ACHN (cell line): ENCODE measurements around the gene GPC6.
"Not testable (repeated sequence)": the region's sequence is repeated elsewhere in the genome, so short reads cannot be mapped to it uniquely, and the experiment has no call there.

Experiments used
- DNase-seq: peaks from one replicate; pipeline ENCODE4 v3.0.0-alpha.2; 2015
- in situ Hi-C: cut with HindIII; loops from 2 replicates; pipeline ENCODE4 v1.10.0; 2017; ENCODE audit warnings: low sequenced_read_pairs, low pct_ligation_motif_present, low pct_unique_long_range_greater_than_20kb

The GPC6 gene

DNA sequence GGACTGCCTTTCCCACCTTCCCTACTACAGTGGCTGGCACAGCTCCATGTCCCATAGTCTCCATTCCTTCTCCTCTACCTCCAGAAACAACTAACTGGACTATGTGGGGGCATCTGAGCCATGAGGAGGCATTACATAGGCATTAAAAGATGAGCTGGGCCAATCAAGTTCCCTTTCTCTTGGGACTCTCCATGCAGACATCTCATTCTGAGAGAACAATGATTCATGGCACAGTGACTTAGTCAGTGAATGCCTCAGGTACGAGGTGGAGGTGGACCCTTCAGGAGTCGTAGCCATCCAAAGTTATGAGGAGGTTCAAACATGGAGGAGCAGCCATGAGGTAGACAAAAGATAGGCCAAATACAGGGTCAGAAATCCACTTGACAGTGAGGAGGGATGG lies 70.0 kb downstream of the GPC6 start:
- in situ Hi-C loops = no loop called here
- DNase-seq = no peak

- DNase-seq = no peak
- in situ Hi-C loops = no loop called here
Measured at GRCh38 chr13:93298713-93299112, 72.1 kb downstream of the GPC6 start.

GRCh38 chr13:93304134-93304533 lies 77.5 kb downstream of the GPC6 start:
- DNase-seq = no peak
- in situ Hi-C loops = no loop called here

- in situ Hi-C loops = no loop called here
- no peak for DNase-seq
Measured at GRCh38 chr13:93304868-93305613, 78.4 kb downstream of the GPC6 start.

GRCh38 chr13:93305886-93306285 lies 79.3 kb downstream of the GPC6 start:
- DNase-seq = peak; percentile 8
- in situ Hi-C loops = no loop called here

GRCh38 chr13:93307136-93307535 lies 80.5 kb downstream of the GPC6 start:
- no peak for DNase-seq
- in situ Hi-C loops = no loop called here

DNA sequence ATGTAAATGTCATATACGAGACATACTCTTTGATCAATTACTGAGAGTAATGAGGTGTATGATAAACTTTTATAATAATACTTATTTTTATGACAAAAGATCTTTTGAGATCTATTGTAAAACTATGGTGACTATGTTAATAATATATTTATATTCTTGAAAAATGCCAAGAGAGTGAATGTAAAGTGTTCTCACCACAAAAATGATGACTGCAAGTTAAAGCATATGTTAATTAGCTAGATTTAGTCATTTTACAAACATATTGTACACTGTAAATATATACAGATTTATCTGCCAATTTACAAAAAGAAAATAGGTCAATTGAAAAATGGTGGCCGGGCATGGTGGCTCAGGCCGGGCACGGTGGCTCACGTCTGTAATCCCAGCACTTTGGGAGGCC lies 81.0 kb downstream of the GPC6 start:
- in situ Hi-C loops = no loop called here
- no peak for DNase-seq

- DNase-seq = no peak
- in situ Hi-C loops = no loop called here
Measured at GRCh38 chr13:93309886-93310523, 83.4 kb downstream of the GPC6 start.

GRCh38 chr13:93316841-93317240 lies 90.2 kb downstream of the GPC6 start:
- DNase-seq = no peak
- in situ Hi-C loops = no loop called here

DNA sequence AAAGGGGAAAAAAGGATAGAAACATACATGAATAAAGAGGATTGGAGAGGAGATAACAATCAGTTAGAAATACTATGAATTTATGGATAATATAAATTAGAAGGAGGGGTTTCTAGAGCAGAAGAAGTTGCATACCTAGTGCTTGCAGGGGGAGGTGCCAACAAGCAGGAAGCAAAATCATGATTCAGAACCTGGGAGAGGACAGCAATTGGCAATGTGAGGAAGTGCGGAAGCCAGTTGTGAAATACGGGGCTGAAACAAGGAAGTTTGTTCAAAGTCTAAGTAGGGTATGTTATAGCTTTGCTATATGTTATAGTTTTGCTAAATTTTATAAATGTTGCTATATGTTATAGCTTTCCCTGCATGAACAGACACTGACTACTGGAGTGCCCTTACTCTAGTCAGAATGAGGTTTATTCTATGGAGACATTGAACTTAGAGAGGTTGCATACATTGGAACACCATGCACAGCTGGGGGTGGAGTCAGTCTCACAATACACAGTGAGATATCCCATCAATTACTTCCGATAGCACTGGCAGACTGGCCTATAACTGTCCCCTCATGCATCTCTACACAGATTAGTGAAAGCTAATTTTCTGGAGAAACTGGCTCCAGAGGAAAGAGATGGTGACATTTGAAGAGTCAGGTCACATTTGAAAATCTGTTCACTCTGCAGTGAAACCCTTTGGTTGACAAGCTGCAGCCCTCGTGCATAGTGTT lies 92.1 kb downstream of the GPC6 start:
- DNase-seq = no peak
- in situ Hi-C loops = no loop called here

- no peak for DNase-seq
- in situ Hi-C loops = no loop called here
Measured at GRCh38 chr13:93320942-93321341, 94.3 kb downstream of the GPC6 start.

- DNase-seq, in situ Hi-C loops: not testable (repeated sequence)
Measured at GRCh38 chr13:93323880-93324279, 97.3 kb downstream of the GPC6 start.

DNA sequence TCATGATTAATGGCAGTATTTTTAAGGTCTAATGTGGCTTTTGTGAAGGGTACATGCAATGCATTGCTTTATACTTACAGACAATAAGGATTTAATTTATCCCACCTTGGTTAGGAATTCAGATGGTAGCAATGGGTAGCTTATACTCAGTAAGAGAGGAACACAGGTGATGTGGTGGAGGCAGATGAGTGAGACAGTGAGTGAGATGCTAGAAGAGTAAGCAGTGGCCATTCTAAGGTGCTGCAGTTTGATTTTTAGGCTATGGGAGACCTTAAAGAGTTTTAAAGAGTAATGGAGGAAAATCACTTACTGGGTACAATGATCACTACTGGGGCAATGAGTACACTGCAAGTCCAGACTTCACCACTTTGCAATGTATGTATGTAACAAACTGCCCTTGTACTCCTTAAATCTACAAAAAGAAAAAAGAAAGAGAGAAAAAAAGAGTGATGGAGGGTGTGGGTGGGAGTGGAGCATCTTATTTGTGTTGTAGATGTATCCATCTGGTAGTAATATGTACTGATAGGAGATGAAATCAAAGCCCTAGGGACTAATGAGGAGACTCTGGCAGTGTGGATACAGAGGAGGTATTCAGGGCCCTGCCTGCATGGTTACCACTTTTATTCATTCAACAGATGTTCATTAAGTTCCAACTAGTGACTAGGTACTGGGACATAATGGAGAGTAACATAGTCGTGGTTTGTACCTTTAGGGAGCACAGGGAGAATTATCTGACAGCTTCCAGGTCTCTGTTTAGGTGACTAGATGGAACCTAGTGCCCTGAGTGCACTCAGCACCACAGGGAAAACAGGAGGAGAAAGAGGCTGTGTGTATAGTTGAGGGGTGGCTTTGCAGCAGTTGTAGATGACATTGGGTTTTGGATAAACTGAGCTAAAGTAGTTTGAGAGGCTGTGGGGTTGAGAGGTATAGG lies 99.0 kb downstream of the GPC6 start:
- no peak for DNase-seq
- in situ Hi-C loops = no loop called here

DNA sequence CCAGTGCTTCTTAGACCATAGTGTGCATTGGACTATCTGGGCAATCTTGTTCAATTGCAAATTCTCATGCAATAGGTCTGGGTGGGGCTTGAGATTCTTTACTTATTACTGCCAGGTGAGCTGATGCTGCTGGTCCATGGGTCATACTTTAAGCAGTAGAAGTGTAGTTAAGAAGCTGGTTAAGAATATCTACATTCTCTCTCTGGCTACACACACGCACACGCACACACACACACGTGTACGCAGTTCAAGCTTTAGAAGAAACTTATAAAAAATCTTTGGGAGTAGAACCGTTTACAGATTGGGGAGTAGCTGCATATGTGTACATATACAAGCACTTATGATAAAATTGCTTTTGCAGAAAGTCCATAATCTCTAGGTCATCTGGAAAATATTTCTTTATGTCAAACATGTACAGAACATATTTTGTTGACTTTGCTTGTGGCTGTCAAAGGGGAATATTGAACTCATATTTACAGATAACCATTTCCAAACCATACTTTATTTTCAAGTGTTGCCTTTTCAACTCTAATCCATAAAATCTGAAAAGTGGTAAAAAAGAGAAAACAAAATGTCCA lies 99.7 kb downstream of the GPC6 start:
- in situ Hi-C loops = no loop called here

GRCh38 chr13:93328943-93329342 lies 102.3 kb downstream of the GPC6 start:
- no peak for DNase-seq
- in situ Hi-C loops = no loop called here

More for the DNA sequence above, 99.7 kb downstream of the GPC6 start:
- DNase-seq = no peak

- in situ Hi-C loops = no loop called here
Measured at GRCh38 chr13:93336728-93337127, 110.1 kb downstream of the GPC6 start.

DNA sequence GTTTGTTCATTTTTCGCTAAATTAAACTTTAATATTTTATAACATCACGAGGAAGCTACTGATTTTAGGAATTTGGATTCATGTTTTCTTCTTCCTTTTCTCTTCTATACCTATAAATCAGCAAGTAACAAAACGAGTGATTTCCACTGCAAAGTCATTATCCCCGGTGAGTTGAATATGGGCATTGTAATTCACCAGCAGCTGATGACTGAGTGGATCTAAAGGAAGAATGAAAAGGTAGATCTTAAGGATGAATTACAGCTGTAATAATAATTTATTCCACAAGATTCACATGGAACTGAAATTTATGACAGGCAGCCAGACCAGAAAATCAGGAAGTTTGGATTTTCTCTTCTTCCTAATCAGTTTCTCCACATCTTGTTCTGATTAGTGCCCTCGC lies 111.4 kb downstream of the GPC6 start:
- DNase-seq = no peak
- in situ Hi-C loops = no loop called here

More at GRCh38 chr13:93336728-93337127, 110.1 kb downstream of the GPC6 start:
- no peak for DNase-seq

DNA sequence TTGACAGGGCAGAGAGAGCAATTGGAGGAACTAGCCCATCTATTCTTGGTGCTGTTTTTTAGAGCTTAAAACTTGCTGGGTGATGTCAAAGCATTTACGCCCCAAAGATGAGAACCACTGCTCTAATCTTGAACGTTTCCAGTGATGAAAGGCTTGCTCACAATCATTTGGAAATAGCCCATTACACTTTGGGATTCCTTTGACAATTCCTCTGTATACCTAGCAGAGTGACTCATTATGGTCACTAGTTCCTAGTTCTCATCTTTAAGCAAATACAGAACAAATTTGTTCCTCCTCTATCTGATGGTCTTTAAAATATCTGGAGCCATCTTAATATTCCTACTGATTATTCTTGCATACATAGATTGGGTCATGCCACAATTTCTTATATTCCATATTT lies 112.3 kb downstream of the GPC6 start:
- no peak for DNase-seq
- in situ Hi-C loops = no loop called here
